HG03175 (cell line): ENCODE measurements around the gene MDN1.
A peak's percentile ranks its signal among the peaks of the same experiment; 100 is the strongest.
"Not testable (repeated sequence)": the region's sequence is repeated elsewhere in the genome, so short reads cannot be mapped to it uniquely, and the experiment has no call there.

Experiments used
- ATAC-seq: cut with Tn5 transposase; IDR thresholded peaks from one replicate; pipeline ENCODE4 v1.9.1; 2021; ENCODE audit warnings: mild to moderate bottlenecking, moderate library complexity; ENCODE audit not compliant: unreplicated experiment

The MDN1 gene

GRCh38 chr6:89776583-89777233 lies 42.9 kb downstream of the MDN1 start:
- ATAC-seq = no peak

GRCh38 chr6:89775150-89775549 lies 44.4 kb downstream of the MDN1 start:
- ATAC-seq = no peak

- no peak for ATAC-seq
Measured at GRCh38 chr6:89769572-89769971, 50.0 kb downstream of the MDN1 start.

- no peak for ATAC-seq
Measured at GRCh38 chr6:89768324-89768723, 51.3 kb downstream of the MDN1 start.

GRCh38 chr6:89763550-89763949 lies 56.0 kb downstream of the MDN1 start:
- no peak for ATAC-seq

GRCh38 chr6:89758830-89759229 lies 60.8 kb downstream of the MDN1 start:
- ATAC-seq = no peak

GRCh38 chr6:89750338-89750737 lies 69.3 kb downstream of the MDN1 start:
- ATAC-seq = no peak

GRCh38 chr6:89749918-89750317 lies 69.7 kb downstream of the MDN1 start:
- no peak for ATAC-seq

- ATAC-seq = no peak
Measured at GRCh38 chr6:89745716-89746115, 73.9 kb downstream of the MDN1 start.

- no peak for ATAC-seq
Measured at GRCh38 chr6:89745096-89745495, 74.5 kb downstream of the MDN1 start.

GRCh38 chr6:89736893-89737292 lies 82.7 kb downstream of the MDN1 start:
- ATAC-seq = no peak

GRCh38 chr6:89734526-89734925 lies 85.1 kb downstream of the MDN1 start:
- no peak for ATAC-seq

- no peak for ATAC-seq
Measured at GRCh38 chr6:89731924-89732567, 87.5 kb downstream of the MDN1 start.

GRCh38 chr6:89731262-89731661 lies 88.3 kb downstream of the MDN1 start:
- not testable (repeated sequence) for ATAC-seq

- ATAC-seq = peak; percentile 84
Measured at GRCh38 chr6:89729818-89730217, 89.8 kb downstream of the MDN1 start.

- no peak for ATAC-seq
Measured at GRCh38 chr6:89727501-89727900, 92.1 kb downstream of the MDN1 start.

- no peak for ATAC-seq
Measured at GRCh38 chr6:89724981-89725380, 94.6 kb downstream of the MDN1 start.

GRCh38 chr6:89723046-89723445 lies 96.5 kb downstream of the MDN1 start:
- ATAC-seq = no peak

- no peak for ATAC-seq
Measured at GRCh38 chr6:89716532-89716931, 103.1 kb downstream of the MDN1 start.

GRCh38 chr6:89711801-89712200 lies 107.8 kb downstream of the MDN1 start:
- no peak for ATAC-seq

- ATAC-seq = no peak
Measured at GRCh38 chr6:89708316-89708715, 111.3 kb downstream of the MDN1 start.

- ATAC-seq = no peak
Measured at GRCh38 chr6:89707766-89708165, 111.8 kb downstream of the MDN1 start.

GRCh38 chr6:89706121-89706520 lies 113.5 kb downstream of the MDN1 start:
- ATAC-seq = no peak
